DND-41 (cell line): ENCODE results near the gene NCF2.
"Not testable (repeated sequence)": the region's sequence is repeated elsewhere in the genome, so short reads cannot be mapped to it uniquely, and the experiment has no call there.

Experiments used
- EZH2 ChIP-seq: IDR thresholded peaks from 3 replicates; pipeline ENCODE4 v1.6.1; 2012; ENCODE audit warnings: borderline replicate concordance, low read depth, mild to moderate bottlenecking, moderate library complexity, low read length, inconsistent platforms; ENCODE audit not compliant: severe bottlenecking
- TF ChIP-seq, protein P1 (sequence below): IDR thresholded peaks from 2 replicates; pipeline ENCODE4 v1.5.1; 2012; ENCODE audit warnings: borderline replicate concordance, low read length, moderate library complexity, mild to moderate bottlenecking; ENCODE audit not compliant: poor library complexity, severe bottlenecking; ENCODE audit errors: extremely low read depth

DNA sequence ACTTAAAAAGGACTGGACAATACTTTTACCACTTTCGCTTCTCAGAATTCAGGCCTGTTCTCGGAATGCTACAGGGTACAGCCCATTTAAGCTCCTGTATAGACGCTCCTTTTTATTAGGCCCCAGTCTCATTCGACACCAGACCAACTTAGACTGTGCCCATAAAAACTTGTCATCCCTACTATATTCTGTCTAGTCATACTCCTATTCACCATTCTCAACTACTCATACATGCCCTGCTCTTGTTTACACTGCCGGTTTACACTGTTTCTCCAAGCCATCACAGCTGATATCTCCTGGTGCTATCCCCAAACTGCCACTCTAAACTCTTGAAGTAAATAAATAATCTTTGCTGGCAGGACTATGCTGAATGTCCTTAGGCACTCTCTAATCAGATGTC lies 27.9 kb upstream of the NCF2 start:
- TF ChIP-seq, protein P1, sequence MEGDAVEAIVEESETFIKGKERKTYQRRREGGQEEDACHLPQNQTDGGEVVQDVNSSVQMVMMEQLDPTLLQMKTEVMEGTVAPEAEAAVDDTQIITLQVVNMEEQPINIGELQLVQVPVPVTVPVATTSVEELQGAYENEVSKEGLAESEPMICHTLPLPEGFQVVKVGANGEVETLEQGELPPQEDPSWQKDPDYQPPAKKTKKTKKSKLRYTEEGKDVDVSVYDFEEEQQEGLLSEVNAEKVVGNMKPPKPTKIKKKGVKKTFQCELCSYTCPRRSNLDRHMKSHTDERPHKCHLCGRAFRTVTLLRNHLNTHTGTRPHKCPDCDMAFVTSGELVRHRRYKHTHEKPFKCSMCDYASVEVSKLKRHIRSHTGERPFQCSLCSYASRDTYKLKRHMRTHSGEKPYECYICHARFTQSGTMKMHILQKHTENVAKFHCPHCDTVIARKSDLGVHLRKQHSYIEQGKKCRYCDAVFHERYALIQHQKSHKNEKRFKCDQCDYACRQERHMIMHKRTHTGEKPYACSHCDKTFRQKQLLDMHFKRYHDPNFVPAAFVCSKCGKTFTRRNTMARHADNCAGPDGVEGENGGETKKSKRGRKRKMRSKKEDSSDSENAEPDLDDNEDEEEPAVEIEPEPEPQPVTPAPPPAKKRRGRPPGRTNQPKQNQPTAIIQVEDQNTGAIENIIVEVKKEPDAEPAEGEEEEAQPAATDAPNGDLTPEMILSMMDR: not testable (repeated sequence)
- not testable (repeated sequence) for TF ChIP-seq EZH2
